Peyer's patch (tissue), 4 donors: ENCODE measurements around the gene PDIA3.

ENCODE experiments used
- CTCF ChIP-seq, 6 experiments: fragments of 450-650 bp in 4 of 6; fragments of 200-600 bp in 2 of 6; sonication (generic) in 1 of 6; IDR thresholded peaks; one replicate each; pipeline ENCODE4 v1.5.1; 2017 to 2019; ENCODE audit warnings: antibody characterized with exemption in 6 of 6, mild to moderate bottlenecking in 3 of 6, moderate library complexity in 1 of 6
- POLR2A ChIP-seq, 2 donors: fragments of 450-650 bp; IDR thresholded peaks; one replicate each; pipeline ENCODE4 v1.5.1; 2017; ENCODE audit warnings: antibody characterized with exemption in 2 of 2, mild to moderate bottlenecking in 2 of 2, moderate library complexity in 2 of 2

- TF ChIP-seq CTCF (IDR thresholded peaks at IDR 0.05) (no peak), POLR2A (IDR thresholded peaks at IDR 0.05) (no peak)
Observed at GRCh38 chr15:43751885-43752284, 5.6 kb downstream of the PDIA3 start.
